GM18873 (cell line): Measurements from ENCODE around the gene TCF25.
"Not testable (repeated sequence)": the region's sequence is repeated elsewhere in the genome, so short reads cannot be mapped to it uniquely, and the experiment has no call there.

Experiments
- ATAC-seq: cut with Tn5 transposase; IDR thresholded peaks from one replicate; pipeline ENCODE4 v1.9.1; 2021; ENCODE audit warnings: mild to moderate bottlenecking, moderate library complexity, moderate number of reproducible peaks; ENCODE audit not compliant: unreplicated experiment, low FRiP score

The TCF25 gene

GRCh38 chr16:89917773-89918452 is 44.5 kb downstream of the TCF25 start:
- no peak for ATAC-seq

GRCh38 chr16:89918453-89919347 is 45.3 kb downstream of the TCF25 start, which contains the start of gene MC1R:
TSS of gene MC1R (plus strand) at chr16:89918862. CDS start at chr16:89919259, 397 bp downstream.
- no peak for ATAC-seq

GRCh38 chr16:89919535-89920406 is 46.4 kb downstream of the TCF25 start:
- ATAC-seq = no peak

GRCh38 chr16:89920723-89921122 is 47.3 kb downstream of the TCF25 start:
- no peak for ATAC-seq

GRCh38 chr16:89921131-89921701 is 47.8 kb downstream of the TCF25 start:
- no peak for ATAC-seq

- no peak for ATAC-seq
Observed at GRCh38 chr16:89921702-89922476, 48.5 kb downstream of the TCF25 start.

- ATAC-seq = no peak
Observed at GRCh38 chr16:89922477-89922883, 49.1 kb downstream of the TCF25 start.

GRCh38 chr16:89922884-89923639 is 49.7 kb downstream of the TCF25 start, which contains the start of gene TUBB3:
TSS of gene TUBB3 (plus strand) at chr16:89923342. CDS start at chr16:89923402, 60 bp downstream.
- ATAC-seq = no peak

- ATAC-seq = no peak
Observed at GRCh38 chr16:89923640-89924296, 50.4 kb downstream of the TCF25 start.

GRCh38 chr16:89924297-89924924 is 51.0 kb downstream of the TCF25 start:
- ATAC-seq = no peak

- ATAC-seq = no peak
Observed at GRCh38 chr16:89924925-89925307, 51.5 kb downstream of the TCF25 start.

- ATAC-seq = no peak
Observed at GRCh38 chr16:89925596-89926079, 52.2 kb downstream of the TCF25 start.

- ATAC-seq = no peak
Observed at GRCh38 chr16:89931305-89931896, 58.0 kb downstream of the TCF25 start.

- no peak for ATAC-seq
Observed at GRCh38 chr16:89931964-89932363, 58.6 kb downstream of the TCF25 start.

- ATAC-seq = not testable (repeated sequence)
Observed at GRCh38 chr16:89934019-89934418, 60.6 kb downstream of the TCF25 start.

GRCh38 chr16:89934611-89935553 is 61.5 kb downstream of the TCF25 start:
- no peak for ATAC-seq
